GM12878 (cell line): Measurements from ENCODE around the gene LZIC. TPM values are rescaled to one million over a fixed set of nuclear protein-coding genes. Genes with fewer than 3 reads are reported as not detected.

Source experiments
- ATAC-seq: fragments of 200-7000 bp; cut with Tn5 transposase; 3 replicates; pipeline ENCODE4 v1.9.1; 2020; ENCODE audit warnings: mild to moderate bottlenecking, moderate library complexity
- BruUV-seq: library from RNA; stranded (reverse); fragments of 400-500 nt; replicated peaks from 2 replicates; lab custom pipeline; 2021; lab: Mats Ljungman, UMichigan
- CTCF ChIA-PET: fragments of 300-600 bp; sonication (Branson Sonifier 250); formaldehyde crosslinking; extraction: SDS; loops from one replicate; lab custom pipeline; 2021; ENCODE audit warnings: inconsistent platforms; lab: Yijun Ruan, JAX
- POLR2A ChIA-PET: fragments of 350-600 bp; formaldehyde crosslinking; extraction: SDS; loops from one replicate; lab custom pipeline; 2021; ENCODE audit warnings: inconsistent platforms; lab: Charles Lee
- RAD21 ChIA-PET: fragments of 300-600 bp; sonication (Branson Sonifier 250); formaldehyde crosslinking; loops from one replicate; lab custom pipeline; 2023; ENCODE audit warnings: antibody characterized with exemption; ENCODE audit not compliant: unreplicated experiment; lab: Charles Lee
- SMC1A ChIA-PET: fragments of 300-600 bp; sonication (Branson Sonifier 250); formaldehyde crosslinking; loops from one replicate; lab custom pipeline; 2023; ENCODE audit not compliant: unreplicated experiment, uncharacterized antibody; lab: Charles Lee
- DNase-seq: peaks from one replicate; pipeline ENCODE4 v3.0.0-alpha.2; 2011; ENCODE audit warnings: low read depth, low spot score
- FAIRE-seq: peaks from 3 replicates; lab custom pipeline; 2011; peaks lifted over from hg19 to GRCh38; lab: Jason Lieb, UNC
- H2AFZ ChIP-seq: 2 replicates; pipeline ENCODE4 v1.6.0; 2011; ENCODE audit warnings: low read depth, low read length, control low read depth; ENCODE audit not compliant: control insufficient read depth
- H3K27ac ChIP-seq: 2 replicates; pipeline ENCODE4 v1.5.1; 2011; ENCODE audit warnings: control low read depth; ENCODE audit not compliant: control insufficient read depth, insufficient read depth
- H3K27me3 ChIP-seq, 2 experiments: replicated peaks in 1 of 2; 2 replicates each; pipeline versions ENCODE4 v1.6.0 to v1.6.1; 2011; ENCODE audit warnings: low read length in 1 of 2; ENCODE audit not compliant: control insufficient read depth in 2 of 2, insufficient read depth in 2 of 2
- H3K36me3 ChIP-seq, 2 experiments: 2 replicates each; pipeline ENCODE4 v1.5.1; 2011; ENCODE audit warnings: low read length in 1 of 2; ENCODE audit not compliant: control insufficient read depth in 2 of 2, insufficient read depth in 2 of 2
- H3K4me1 ChIP-seq: 2 replicates; pipeline ENCODE4 v1.6.1; 2011; ENCODE audit warnings: mild to moderate bottlenecking, low read length, moderate library complexity, mixed read lengths; ENCODE audit not compliant: control insufficient read depth, insufficient read depth
- H3K4me2 ChIP-seq: 2 replicates; pipeline ENCODE4 v1.6.0; 2011; ENCODE audit warnings: control low read depth; ENCODE audit not compliant: control insufficient read depth, insufficient read depth
- H3K4me3 ChIP-seq: fragments of 200-600 bp; sonication (generic); 2 replicates; pipeline ENCODE4 v1.5.1; 2016
- H3K79me2 ChIP-seq: 2 replicates; pipeline ENCODE4 v1.6.0; 2011; ENCODE audit warnings: low read length; ENCODE audit not compliant: control insufficient read depth, insufficient read depth
- H3K9ac ChIP-seq: 2 replicates; pipeline ENCODE4 v1.8.0; 2011; ENCODE audit warnings: low read length, control low read depth, mixed read lengths; ENCODE audit not compliant: control insufficient read depth, insufficient read depth
- H3K9me3 ChIP-seq: replicated peaks from 3 replicates; pipeline ENCODE4 v1.5.1; 2011; ENCODE audit warnings: mild to moderate bottlenecking, low read length; ENCODE audit not compliant: control insufficient read depth, insufficient read depth
- H4K20me1 ChIP-seq: 2 replicates; pipeline ENCODE4 v1.6.0; 2011; ENCODE audit not compliant: control insufficient read depth, insufficient read depth
- CHD2 ChIP-seq: IDR thresholded peaks from 2 replicates; pipeline ENCODE4 v1.6.1; 2011; ENCODE audit warnings: low read depth, low read length, improper control_type of control experiment, borderline replicate concordance
- GATAD2B ChIP-seq: fragments of 450-650 bp; conservative IDR thresholded peaks from 2 replicates; pipeline ENCODE4 v1.6.1; 2017; ENCODE audit warnings: low read depth, mild to moderate bottlenecking, moderate library complexity
- HDGF ChIP-seq: fragments of 450-650 bp; IDR thresholded peaks from 2 replicates; pipeline ENCODE4 v1.6.1; 2016; ENCODE audit warnings: antibody characterized with exemption
- IKZF1 ChIP-seq: fragments of 450-650 bp; conservative IDR thresholded peaks from 2 replicates; pipeline ENCODE4 v1.6.1; 2017; ENCODE audit warnings: antibody characterized with exemption, mild to moderate bottlenecking
- LARP7 ChIP-seq: fragments of 450-650 bp; IDR thresholded peaks from 2 replicates; pipeline ENCODE4 v1.6.1; 2017; ENCODE audit warnings: mild to moderate bottlenecking
- MEF2B ChIP-seq: fragments of 450-650 bp; IDR thresholded peaks from 2 replicates; pipeline ENCODE4 v1.6.1; 2018; ENCODE audit warnings: mild to moderate bottlenecking, moderate library complexity; ENCODE audit not compliant: partially characterized antibody, poor library complexity, severe bottlenecking
- NBN ChIP-seq: fragments of 450-650 bp; IDR thresholded peaks from 2 replicates; pipeline ENCODE4 v1.6.1; 2016
- NR2F1 ChIP-seq: fragments of 450-650 bp; conservative IDR thresholded peaks from 2 replicates; pipeline ENCODE4 v1.6.1; 2017; ENCODE audit warnings: mild to moderate bottlenecking
- POLR2A ChIP-seq: IDR thresholded peaks from 2 replicates; pipeline ENCODE4 v1.6.1; 2011; ENCODE audit warnings: low read depth, mild to moderate bottlenecking, low read length
- SIX5 ChIP-seq: IDR thresholded peaks from 2 replicates; pipeline ENCODE4 v1.6.1; 2011; ENCODE audit warnings: mild to moderate bottlenecking, low read depth, low read length, moderate library complexity; ENCODE audit not compliant: severe bottlenecking
- STAT1 ChIP-seq: fragments of 450-650 bp; conservative IDR thresholded peaks from 2 replicates; pipeline ENCODE4 v1.6.1; 2014; ENCODE audit warnings: antibody characterized with exemption, mild to moderate bottlenecking
- TCF12 ChIP-seq: IDR thresholded peaks from 2 replicates; pipeline ENCODE4 v1.6.1; 2011; ENCODE audit warnings: low read depth, mild to moderate bottlenecking, low read length
- WGBS: methylation state at CpG from one replicate; pipeline ENCODE4 v1.1.6; 2016; ENCODE audit warnings: low lambda C conversion rate; ENCODE audit not compliant: insufficient replicate concordance, insufficient coverage; ENCODE audit errors: missing lambda C conversion rate; 5-methylcytosine and 5-hydroxymethylcytosine counted together
- in situ Hi-C: fragments of 300-500 bp; cut with MboI; formaldehyde crosslinking; loops from 9 replicates; pipeline ENCODE4 v1.14.3; 2018; ENCODE audit warnings: mixed read lengths
- intact Hi-C: fragments of 100-400 bp; cut with micrococcal nuclease; formaldehyde crosslinking; loops from one replicate; pipeline ENCODE4 v1.14.2; 2022; ENCODE audit not compliant: unreplicated experiment
- polyA plus RNA-seq, 11 experiments: library from polyadenylated mRNA; depleted of rRNA in 4 of 11; unstranded in 6 of 11; stranded (reverse) in 5 of 11; fragments of >200 nt; fragmentation: Nextera tagmentation in 4 of 11; fragmentation: Illumina TruSeq in 1 of 11; extraction: Ambion mirVana in 4 of 11; extraction: Trizol in 1 of 11; gene quantifications; 1 replicate in 1 of 11; 2 replicates in 10 of 11; pipeline versions ENCODE4 v1.2.1 to v1.2.3, GENCODE V29; 2011 to 2016; ENCODE audit warnings: inconsistent platforms in 2 of 11, missing spikeins in 2 of 11, low read depth in 1 of 11
- total RNA-seq, 4 experiments: library from RNA; depleted of rRNA in 3 of 4; stranded (reverse); fragments of >200 nt in 3 of 4; fragmentation: Illumina TruSeq in 1 of 4; extraction: Trizol in 1 of 4; gene quantifications; 2 replicates each; pipeline versions ENCODE4 v1.2.1 to v1.2.3, GENCODE V29; 2013 to 2021
- TF ChIP-seq, protein P1 (sequence below): fragments of 450-650 bp; conservative IDR thresholded peaks from 2 replicates; pipeline ENCODE4 v1.6.1; 2017; ENCODE audit warnings: mild to moderate bottlenecking, moderate library complexity
- TF ChIP-seq, protein P2 (sequence below): IDR thresholded peaks from 2 replicates; pipeline ENCODE4 v1.6.1; 2011; ENCODE audit warnings: mild to moderate bottlenecking, low read depth, low read length, moderate library complexity; ENCODE audit not compliant: insufficient replicate concordance
- TF ChIP-seq, protein P3 (sequence below), 3 experiments: IDR thresholded peaks in 2 of 3; conservative IDR thresholded peaks in 1 of 3; 2 replicates each; pipeline ENCODE4 v1.5.1; 2011; ENCODE audit warnings: low read depth in 3 of 3, low read length in 3 of 3, mild to moderate bottlenecking in 3 of 3, control low read depth in 2 of 3, moderate library complexity in 2 of 3, inconsistent platforms in 1 of 3, mixed read lengths in 1 of 3; ENCODE audit not compliant: control insufficient read depth in 2 of 3, insufficient read depth in 1 of 3; ENCODE audit errors: extremely low read depth in 1 of 3
- TF ChIP-seq, protein P4 (sequence below): fragments of 450-650 bp; IDR thresholded peaks from 2 replicates; pipeline ENCODE4 v1.6.1; 2016; ENCODE audit warnings: mild to moderate bottlenecking

Gene LZIC
- total and polyA plus RNA-seq, 10 of the 15 experiments (the other 5 are each of a cell fraction or from before 2014, with no cell fraction given), result 7.3 to 30.3 (median 17.1) TPM

DNA sequence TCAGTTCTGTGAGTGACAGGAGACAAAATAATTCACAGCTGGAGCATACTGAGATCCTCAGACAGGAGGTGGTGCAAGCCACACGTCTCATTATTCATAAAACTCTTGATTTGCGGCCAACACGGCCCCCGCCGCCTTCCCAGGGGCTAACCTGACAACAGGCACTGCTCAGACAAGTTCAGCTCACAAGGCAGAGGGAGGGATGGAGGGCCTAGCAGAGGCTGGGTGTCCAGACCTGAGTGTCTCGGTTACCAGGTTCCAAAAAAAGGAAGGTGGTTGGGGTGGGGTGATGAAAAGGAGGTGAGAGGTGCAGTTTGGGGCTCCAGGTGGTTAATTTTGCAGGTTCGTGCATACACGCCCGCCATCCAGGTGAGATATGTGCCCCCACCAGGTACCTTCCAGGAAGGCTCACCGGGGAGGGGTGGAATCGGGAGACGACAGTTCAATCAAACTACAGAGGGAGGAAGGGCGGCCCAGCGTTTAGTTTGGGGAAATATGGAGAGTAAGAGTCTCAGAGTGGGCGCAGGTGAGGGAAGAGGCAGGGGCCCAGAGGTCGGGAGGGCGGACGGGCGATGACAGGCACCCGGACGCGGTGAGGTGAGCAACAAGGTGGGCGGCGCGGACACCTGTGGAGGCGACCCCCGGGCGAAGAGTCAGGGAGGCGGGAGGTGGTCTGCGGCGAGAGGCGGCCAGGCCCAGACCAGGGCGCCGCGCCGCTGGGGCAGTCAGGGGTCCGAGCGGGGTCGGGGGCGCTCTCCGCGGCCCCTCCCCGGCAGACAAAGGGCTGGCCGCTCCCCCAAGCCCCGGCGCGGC lies 33.8 kb downstream of the LZIC start:
- intact Hi-C loops (loop anchor here (2.0 kb wide), 1 partner anchor 33 kb away; the partner anchor contains the start of genes LZIC and NMNAT1), in situ Hi-C loops (no loop called here)
- ChIA-PET CTCF (interaction anchor here (0.9 to 1.1 kb wide), 2 partner anchors 34 to 117 kb away, joined by 4 read pairs; partner anchors contain the start of genes LZIC and NMNAT1), SMC1A (interaction anchor here (1.0 kb wide), 1 partner anchor 41 kb away, joined by 3 read pairs; no protein-coding TSS in a partner anchor), RAD21 (interaction anchor here (0.6 to 0.9 kb wide), 2 partner anchors 28 to 77 kb away, joined by 3 read pairs; no protein-coding TSS in a partner anchor), POLR2A (interaction anchor here (0.6 kb wide), 1 partner anchor 10 kb away, joined by 7 read pairs; no protein-coding TSS in a partner anchor)
- peak overlapping the region; percentile 61 for H2AFZ ChIP-seq
- H3K27ac ChIP-seq, result peak overlapping the region; percentile 22; the same call in 1 of the 2 replicates
- H3K4me1 ChIP-seq, result peaks cover 12% of the 10 kb centered on the region
- ATAC-seq (no peak), FAIRE-seq (no peak), DNase-seq (no peak)
- H3K79me2 ChIP-seq, result peaks cover 3% of the 10 kb centered on the region; the same call in 1 of the 2 replicates
- no TSS peak for BruUV-seq
- no peaks in the 10 kb centered on the region for H3K9me3 ChIP-seq
- H3K4me3 ChIP-seq, result peak overlapping the region; percentile 87
- H3K9ac ChIP-seq, result peak overlapping the region; percentile 69
- 2% methylated on average over 42 of the region's 47 CpGs for WGBS
- H3K27me3 ChIP-seq, result no peaks in the 10 kb centered on the region
- H3K36me3 ChIP-seq, result no peaks in the 10 kb centered on the region
- no peaks in the 10 kb centered on the region for H4K20me1 ChIP-seq
- H3K4me2 ChIP-seq, result peak overlapping the region; percentile 92
- TF ChIP-seq, protein P1, sequence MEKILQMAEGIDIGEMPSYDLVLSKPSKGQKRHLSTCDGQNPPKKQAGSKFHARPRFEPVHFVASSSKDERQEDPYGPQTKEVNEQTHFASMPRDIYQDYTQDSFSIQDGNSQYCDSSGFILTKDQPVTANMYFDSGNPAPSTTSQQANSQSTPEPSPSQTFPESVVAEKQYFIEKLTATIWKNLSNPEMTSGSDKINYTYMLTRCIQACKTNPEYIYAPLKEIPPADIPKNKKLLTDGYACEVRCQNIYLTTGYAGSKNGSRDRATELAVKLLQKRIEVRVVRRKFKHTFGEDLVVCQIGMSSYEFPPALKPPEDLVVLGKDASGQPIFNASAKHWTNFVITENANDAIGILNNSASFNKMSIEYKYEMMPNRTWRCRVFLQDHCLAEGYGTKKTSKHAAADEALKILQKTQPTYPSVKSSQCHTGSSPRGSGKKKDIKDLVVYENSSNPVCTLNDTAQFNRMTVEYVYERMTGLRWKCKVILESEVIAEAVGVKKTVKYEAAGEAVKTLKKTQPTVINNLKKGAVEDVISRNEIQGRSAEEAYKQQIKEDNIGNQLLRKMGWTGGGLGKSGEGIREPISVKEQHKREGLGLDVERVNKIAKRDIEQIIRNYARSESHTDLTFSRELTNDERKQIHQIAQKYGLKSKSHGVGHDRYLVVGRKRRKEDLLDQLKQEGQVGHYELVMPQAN, result peak; percentile 15; the same call in 1 of the 2 replicates
- no peak for TF ChIP-seq SIX5
- TF ChIP-seq LARP7, result 0 out of 2 replicates have a peak, but pooled peaks have one; percentile 49
- TF ChIP-seq NBN, result 0 out of 2 replicates have a peak, but pooled peaks have one; percentile 22
- no peak for TF ChIP-seq CHD2
- TF ChIP-seq TCF12, result no peak
- TF ChIP-seq MEF2B, result no peak
- no peak for TF ChIP-seq STAT1
- TF ChIP-seq POLR2A, result peak; percentile 45
- TF ChIP-seq, protein P2, sequence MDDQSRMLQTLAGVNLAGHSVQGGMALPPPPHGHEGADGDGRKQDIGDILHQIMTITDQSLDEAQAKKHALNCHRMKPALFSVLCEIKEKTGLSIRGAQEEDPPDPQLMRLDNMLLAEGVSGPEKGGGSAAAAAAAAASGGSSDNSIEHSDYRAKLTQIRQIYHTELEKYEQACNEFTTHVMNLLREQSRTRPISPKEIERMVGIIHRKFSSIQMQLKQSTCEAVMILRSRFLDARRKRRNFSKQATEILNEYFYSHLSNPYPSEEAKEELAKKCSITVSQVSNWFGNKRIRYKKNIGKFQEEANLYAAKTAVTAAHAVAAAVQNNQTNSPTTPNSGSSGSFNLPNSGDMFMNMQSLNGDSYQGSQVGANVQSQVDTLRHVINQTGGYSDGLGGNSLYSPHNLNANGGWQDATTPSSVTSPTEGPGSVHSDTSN, result peak; percentile 79
- TF ChIP-seq NR2F1, result 0 out of 2 replicates have a peak, but pooled peaks have one; percentile 40
- 0 out of 2 replicates have a peak, but pooled peaks have one; percentile 40 for TF ChIP-seq IKZF1
- TF ChIP-seq, protein P3, sequence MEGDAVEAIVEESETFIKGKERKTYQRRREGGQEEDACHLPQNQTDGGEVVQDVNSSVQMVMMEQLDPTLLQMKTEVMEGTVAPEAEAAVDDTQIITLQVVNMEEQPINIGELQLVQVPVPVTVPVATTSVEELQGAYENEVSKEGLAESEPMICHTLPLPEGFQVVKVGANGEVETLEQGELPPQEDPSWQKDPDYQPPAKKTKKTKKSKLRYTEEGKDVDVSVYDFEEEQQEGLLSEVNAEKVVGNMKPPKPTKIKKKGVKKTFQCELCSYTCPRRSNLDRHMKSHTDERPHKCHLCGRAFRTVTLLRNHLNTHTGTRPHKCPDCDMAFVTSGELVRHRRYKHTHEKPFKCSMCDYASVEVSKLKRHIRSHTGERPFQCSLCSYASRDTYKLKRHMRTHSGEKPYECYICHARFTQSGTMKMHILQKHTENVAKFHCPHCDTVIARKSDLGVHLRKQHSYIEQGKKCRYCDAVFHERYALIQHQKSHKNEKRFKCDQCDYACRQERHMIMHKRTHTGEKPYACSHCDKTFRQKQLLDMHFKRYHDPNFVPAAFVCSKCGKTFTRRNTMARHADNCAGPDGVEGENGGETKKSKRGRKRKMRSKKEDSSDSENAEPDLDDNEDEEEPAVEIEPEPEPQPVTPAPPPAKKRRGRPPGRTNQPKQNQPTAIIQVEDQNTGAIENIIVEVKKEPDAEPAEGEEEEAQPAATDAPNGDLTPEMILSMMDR (IDR thresholded peaks at IDR 0.05 in 2 of 3, conservative IDR thresholded peaks at IDR 0.05 in 1 of 3; ENCODE audit: control insufficient read depth in 2 of 3, extremely low read depth in 1 of 3, insufficient read depth in 1 of 3, low read depth in 3 of 3, low read length in 3 of 3), result peak in 1 of 3 experiments; percentile 5; a peak in 1 of 6 replicates
- 0 out of 2 replicates have a peak, but pooled peaks have one; percentile 55 for TF ChIP-seq GATAD2B
- TF ChIP-seq, protein P4, sequence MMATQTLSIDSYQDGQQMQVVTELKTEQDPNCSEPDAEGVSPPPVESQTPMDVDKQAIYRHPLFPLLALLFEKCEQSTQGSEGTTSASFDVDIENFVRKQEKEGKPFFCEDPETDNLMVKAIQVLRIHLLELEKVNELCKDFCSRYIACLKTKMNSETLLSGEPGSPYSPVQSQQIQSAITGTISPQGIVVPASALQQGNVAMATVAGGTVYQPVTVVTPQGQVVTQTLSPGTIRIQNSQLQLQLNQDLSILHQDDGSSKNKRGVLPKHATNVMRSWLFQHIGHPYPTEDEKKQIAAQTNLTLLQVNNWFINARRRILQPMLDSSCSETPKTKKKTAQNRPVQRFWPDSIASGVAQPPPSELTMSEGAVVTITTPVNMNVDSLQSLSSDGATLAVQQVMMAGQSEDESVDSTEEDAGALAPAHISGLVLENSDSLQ, result peak; percentile 91
- no peak for TF ChIP-seq HDGF
